Ramos (cell line): ENCODE data around the gene TPM3.
"Not testable (repeated sequence)": the region's sequence is repeated elsewhere in the genome, so short reads cannot be mapped to it uniquely, and the experiment has no call there.

Source experiments
- in situ Hi-C: fragments of 300-500 bp; cut with MboI; formaldehyde crosslinking; loops from one replicate; pipeline ENCODE4 v1.14.3; 2022; ENCODE audit warnings: low sequenced_read_pairs; ENCODE audit not compliant: unreplicated experiment

The TPM3 gene

GRCh38 chr1:154191990-154192461 lies at the start of gene TPM3:
Gene TPM3, minus strand, starts transcription at chr1:154192100. Its CDS starts 82 bp downstream, at chr1:154192018.
- in situ Hi-C loops = loop anchor here (5.0 kb wide), 1 partner anchor 80 kb away; the partner anchor contains the start of gene HAX1

GRCh38 chr1:154240294-154240833 lies 48.5 kb upstream of the TPM3 start:
- in situ Hi-C loops = no loop called here

GRCh38 chr1:154239491-154239890 lies 47.6 kb upstream of the TPM3 start:
- in situ Hi-C loops = no loop called here

GRCh38 chr1:154237880-154238506 lies 46.1 kb upstream of the TPM3 start:
- in situ Hi-C loops = no loop called here

GRCh38 chr1:154237435-154237834 lies 45.5 kb upstream of the TPM3 start:
- in situ Hi-C loops = no loop called here

GRCh38 chr1:154236855-154237254 lies 45.0 kb upstream of the TPM3 start:
- in situ Hi-C loops = no loop called here

- in situ Hi-C loops = not testable (repeated sequence)
Observed at GRCh38 chr1:154233127-154233526, 41.2 kb upstream of the TPM3 start.

- in situ Hi-C loops = not testable (repeated sequence)
Observed at GRCh38 chr1:154231112-154231511, 39.2 kb upstream of the TPM3 start.

- in situ Hi-C loops = no loop called here
Observed at GRCh38 chr1:154225370-154225769, 33.5 kb upstream of the TPM3 start.

GRCh38 chr1:154223621-154224020 lies 31.7 kb upstream of the TPM3 start:
- in situ Hi-C loops = no loop called here

- in situ Hi-C loops = no loop called here
Observed at GRCh38 chr1:154222918-154223317, 31.0 kb upstream of the TPM3 start.

GRCh38 chr1:154222518-154222917 lies 30.6 kb upstream of the TPM3 start:
- in situ Hi-C loops = no loop called here

- in situ Hi-C loops = no loop called here
Observed at GRCh38 chr1:154221278-154222001, 29.5 kb upstream of the TPM3 start.

- in situ Hi-C loops = no loop called here
Observed at GRCh38 chr1:154220970-154221277, 29.0 kb upstream of the TPM3 start.

GRCh38 chr1:154220071-154220969 lies 28.4 kb upstream of the TPM3 start, which contains the start of gene UBAP2L:
Gene UBAP2L, plus strand, starts transcription at chr1:154220955. Its CDS starts 4,169 bp downstream, at chr1:154225124.
- in situ Hi-C loops = no loop called here

- in situ Hi-C loops = no loop called here
Observed at GRCh38 chr1:154219541-154219940, 27.6 kb upstream of the TPM3 start.

- in situ Hi-C loops = no loop called here
Observed at GRCh38 chr1:154218545-154218944, 26.6 kb upstream of the TPM3 start.

GRCh38 chr1:154213274-154213673 lies 21.4 kb upstream of the TPM3 start:
- in situ Hi-C loops = no loop called here

- in situ Hi-C loops = no loop called here
Observed at GRCh38 chr1:154212083-154212482, 20.2 kb upstream of the TPM3 start.

- in situ Hi-C loops = no loop called here
Observed at GRCh38 chr1:154208677-154209388, 16.9 kb upstream of the TPM3 start.
